Astrocyte (in vitro differentiated cells and primary cell): ENCODE measurements around the gene BCAR3. TPM values are rescaled to one million over a fixed set of nuclear protein-coding genes. Genes with fewer than 3 reads are reported as not detected.
"Not testable (repeated sequence)": the region's sequence is repeated elsewhere in the genome, so short reads cannot be mapped to it uniquely, and the experiment has no call there.

Experiments
- DNase-seq: peaks from one replicate; pipeline ENCODE4 v3.0.0-alpha.2; 2010; ENCODE audit warnings: low read depth
- FAIRE-seq: peaks from 2 replicates; lab custom pipeline; 2011; peaks lifted over from hg19 to GRCh38; lab: Jason Lieb, UNC
- H2AFZ ChIP-seq: 2 replicates; pipeline ENCODE4 v1.6.0; 2012; ENCODE audit warnings: low read depth, low read length, inconsistent platforms
- H3K27ac ChIP-seq: 2 replicates; pipeline ENCODE4 v1.5.1; 2011; ENCODE audit warnings: low read depth, low read length, inconsistent platforms
- H3K27me3 ChIP-seq: 2 replicates; pipeline ENCODE4 v1.6.0; 2011; ENCODE audit warnings: low read length, inconsistent platforms; ENCODE audit not compliant: insufficient read depth
- H3K36me3 ChIP-seq: 2 replicates; pipeline ENCODE4 v1.5.1; 2011; ENCODE audit warnings: low read length, inconsistent platforms; ENCODE audit not compliant: insufficient read depth
- H3K4me1 ChIP-seq: 2 replicates; pipeline ENCODE4 v1.5.1; 2011; ENCODE audit warnings: low read length, inconsistent platforms; ENCODE audit not compliant: insufficient read depth
- H3K4me2 ChIP-seq: 2 replicates; pipeline ENCODE4 v1.6.0; 2012; ENCODE audit warnings: low read length, inconsistent platforms
- H3K4me3 ChIP-seq: 2 replicates; pipeline ENCODE4 v1.5.1; 2011; ENCODE audit warnings: low read depth, mild to moderate bottlenecking, low read length, inconsistent platforms; ENCODE audit not compliant: insufficient read depth
- H3K79me2 ChIP-seq: 2 replicates; pipeline ENCODE4 v1.6.0; 2012; ENCODE audit warnings: mild to moderate bottlenecking, low read length, inconsistent platforms; ENCODE audit not compliant: insufficient read depth
- H3K9ac ChIP-seq: 2 replicates; pipeline ENCODE4 v1.6.0; 2012; ENCODE audit warnings: mild to moderate bottlenecking, low read length, inconsistent platforms
- H3K9me3 ChIP-seq: 2 replicates; pipeline ENCODE4 v1.5.1; 2012; ENCODE audit warnings: low read depth, mild to moderate bottlenecking, low read length, inconsistent platforms; ENCODE audit not compliant: insufficient read depth
- H4K20me1 ChIP-seq: 2 replicates; pipeline ENCODE4 v1.6.0; 2012; ENCODE audit warnings: low read length, inconsistent platforms; ENCODE audit not compliant: insufficient read depth
- H3K27ac Mint-ChIP-seq: one replicate; pipeline ENCODE4 v1.8.0; 2021; ENCODE audit warnings: mild to moderate bottlenecking, mixed read lengths; ENCODE audit not compliant: unreplicated experiment
- H3K27me3 Mint-ChIP-seq: one replicate; pipeline ENCODE4 v1.8.0; 2021; ENCODE audit warnings: low read depth, mixed read lengths; ENCODE audit not compliant: unreplicated experiment
- H3K36me3 Mint-ChIP-seq: one replicate; pipeline ENCODE4 v1.8.0; 2021; ENCODE audit warnings: low read depth, mixed read lengths; ENCODE audit not compliant: unreplicated experiment
- H3K4me1 Mint-ChIP-seq: one replicate; pipeline ENCODE4 v1.8.0; 2021; ENCODE audit warnings: low read depth, mixed read lengths; ENCODE audit not compliant: unreplicated experiment
- H3K4me3 Mint-ChIP-seq: one replicate; pipeline ENCODE4 v1.8.0; 2021; ENCODE audit warnings: mild to moderate bottlenecking, moderate library complexity, mixed read lengths; ENCODE audit not compliant: unreplicated experiment
- H3K9me3 Mint-ChIP-seq: one replicate; pipeline ENCODE4 v1.8.0; 2021; ENCODE audit warnings: mild to moderate bottlenecking, mixed read lengths; ENCODE audit not compliant: unreplicated experiment
- CTCF ChIP-seq: IDR thresholded peaks from 2 replicates; pipeline ENCODE4 v1.5.1; 2011; ENCODE audit warnings: low read depth, mild to moderate bottlenecking, inconsistent platforms, low read length, moderate library complexity; ENCODE audit not compliant: insufficient read depth
- EZH2 ChIP-seq: IDR thresholded peaks from 2 replicates; pipeline ENCODE4 v1.6.1; 2012; ENCODE audit warnings: mild to moderate bottlenecking, low read length, inconsistent platforms; ENCODE audit not compliant: insufficient read depth
- total RNA-seq: library from RNA; stranded (reverse); gene quantifications from 2 replicates; pipeline ENCODE4 v1.2.1, GENCODE V29; 2021

BCAR3 gene
- total RNA-seq, 1 donor from 2014 or later, result 30.0 TPM

- Mint-ChIP-seq H3K36me3 (no peaks in the 10 kb centered on the region), H3K9me3 (no peaks in the 10 kb centered on the region), H3K4me1 (peaks cover 24% of the 10 kb centered on the region), H3K27ac (no peak overlapping the region), H3K27me3 (no peaks in the 10 kb centered on the region), H3K4me3 (no peak overlapping the region)
- Histone ChIP-seq H3K27me3 (no peaks in the 10 kb centered on the region), H3K27ac (no peak overlapping the region), H4K20me1 (no peaks in the 10 kb centered on the region), H3K4me3 (no peak overlapping the region), H2AFZ (no peak overlapping the region), H3K9ac (no peak overlapping the region), H3K36me3 (no peaks in the 10 kb centered on the region), H3K4me1 (peaks cover 27% of the 10 kb centered on the region), H3K79me2 (no peaks in the 10 kb centered on the region), H3K9me3 (no peaks in the 10 kb centered on the region), H3K4me2 (no peak overlapping the region)
- TF ChIP-seq CTCF (no peak), EZH2 (no peak)
- peak; percentile 13 for FAIRE-seq
- DNase-seq, result no peak
These were observed 17.4 kb upstream of the BCAR3 start for GRCh38 chr1:93699049-93699384.

DNA sequence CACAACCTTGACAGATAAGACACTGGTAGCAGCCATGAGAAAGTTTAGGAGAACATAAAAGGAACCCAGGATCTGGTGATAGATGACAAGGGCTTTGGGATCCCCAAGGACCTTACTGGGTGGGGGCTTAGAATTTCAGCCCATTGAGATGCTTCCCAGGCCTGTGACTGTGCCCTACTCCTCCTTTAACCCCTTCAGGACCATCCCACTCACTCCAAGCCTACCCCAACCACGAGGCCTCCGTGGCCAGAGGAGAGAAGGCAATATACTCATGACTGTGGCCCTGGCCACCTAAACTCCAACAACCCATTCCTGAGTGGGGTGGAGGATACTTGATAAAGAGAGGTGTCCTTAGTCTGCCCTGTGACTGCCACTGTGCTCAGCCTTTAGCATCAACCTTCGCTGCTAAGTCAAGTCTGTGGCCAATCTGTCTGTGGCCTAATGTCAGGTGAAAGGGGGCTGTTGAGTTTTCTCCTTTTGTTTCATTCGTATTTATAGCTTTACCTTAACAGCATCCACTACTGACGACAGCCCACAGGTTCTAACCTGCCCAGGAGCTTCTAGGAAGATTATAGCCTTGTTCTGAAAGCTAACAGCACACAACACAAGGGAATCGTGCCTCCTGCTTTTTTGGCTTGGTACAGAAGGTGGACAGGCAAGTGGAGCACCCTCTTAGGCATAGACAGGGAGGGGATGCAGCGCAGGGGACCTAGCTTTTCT, 16.9 kb upstream of the BCAR3 start:
- Mint-ChIP-seq H3K27ac (no peak overlapping the region), H3K36me3 (no peaks in the 10 kb centered on the region), H3K4me1 (peaks cover 23% of the 10 kb centered on the region), H3K4me3 (no peak overlapping the region), H3K9me3 (no peaks in the 10 kb centered on the region), H3K27me3 (no peaks in the 10 kb centered on the region)
- H3K9me3 ChIP-seq, result no peaks in the 10 kb centered on the region
- H4K20me1 ChIP-seq, result no peaks in the 10 kb centered on the region
- peaks cover 31% of the 10 kb centered on the region for H3K4me1 ChIP-seq
- no peak overlapping the region for H3K27ac ChIP-seq
- no peak overlapping the region for H3K9ac ChIP-seq
- FAIRE-seq (no peak), DNase-seq (no peak)
- H3K4me3 ChIP-seq, result no peak overlapping the region
- H3K79me2 ChIP-seq, result no peaks in the 10 kb centered on the region
- no peak overlapping the region for H3K4me2 ChIP-seq
- H2AFZ ChIP-seq, result no peak overlapping the region
- TF ChIP-seq CTCF, result no peak
- no peak for TF ChIP-seq EZH2
- H3K36me3 ChIP-seq, result no peaks in the 10 kb centered on the region
- H3K27me3 ChIP-seq, result no peaks in the 10 kb centered on the region

DNA sequence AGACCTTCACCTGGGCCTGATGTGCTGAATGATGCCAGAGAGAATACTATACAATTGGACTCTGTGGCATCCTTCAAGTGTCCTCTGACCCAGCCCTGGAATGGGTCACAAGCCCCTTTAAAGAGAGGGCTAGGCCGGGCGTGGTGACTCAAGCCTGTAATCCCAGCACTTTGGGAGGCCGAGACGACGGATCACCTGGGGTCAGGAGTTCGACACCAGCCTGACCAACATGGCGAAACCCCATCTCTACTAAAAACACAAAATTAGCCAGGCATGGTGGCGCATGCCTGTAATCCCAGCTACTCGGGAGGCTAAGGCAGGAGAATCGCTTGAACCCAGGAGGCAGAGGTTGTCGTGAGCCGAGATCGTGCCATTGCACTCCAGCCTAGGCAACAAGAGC, 15.9 kb upstream of the BCAR3 start:
- not testable (repeated sequence) for H3K4me2 ChIP-seq, H3K9me3 ChIP-seq, FAIRE-seq, H3K9me3 Mint-ChIP-seq, H3K36me3 Mint-ChIP-seq, H3K36me3 ChIP-seq, H3K27ac ChIP-seq, H3K4me3 Mint-ChIP-seq, H3K27me3 ChIP-seq, DNase-seq, H3K4me3 ChIP-seq, H3K27me3 Mint-ChIP-seq, H3K79me2 ChIP-seq, H2AFZ ChIP-seq, H3K9ac ChIP-seq, H3K27ac Mint-ChIP-seq, H4K20me1 ChIP-seq
- H3K4me1 Mint-ChIP-seq, result peaks cover 26% of the 10 kb centered on the region
- peaks cover 37% of the 10 kb centered on the region for H3K4me1 ChIP-seq
